K562 (cell line): ENCODE data around the gene ANXA3. TPM values are rescaled to one million over a fixed set of nuclear protein-coding genes. Genes with fewer than 3 reads are reported as not detected.

Source experiments
- BRCA1 ChIP-seq, 2 experiments: fragments of 450-650 bp in 1 of 2; sonication (generic) in 1 of 2; formaldehyde crosslinking in 1 of 2; IDR thresholded peaks; 2 replicates each; pipeline versions ENCODE4 v1.5.0 to v1.6.1; 2017 to 2020; ENCODE audit warnings: mild to moderate bottlenecking in 1 of 2, missing genetic modification reagents in 1 of 2
- CBX3 ChIP-seq, 2 experiments: IDR thresholded peaks; 1 replicate in 1 of 2; 2 replicates in 1 of 2; pipeline ENCODE4 v1.6.1; 2012; ENCODE audit warnings: inconsistent platforms in 2 of 2, low read length in 2 of 2, borderline replicate concordance in 1 of 2, control low read depth in 1 of 2
- CHAMP1 ChIP-seq: fragments of 450-650 bp; IDR thresholded peaks from 2 replicates; pipeline ENCODE4 v1.6.1; 2016; ENCODE audit warnings: mild to moderate bottlenecking
- CHD4 ChIP-seq: fragments of 200-600 bp; sonication (generic); IDR thresholded peaks from 3 replicates; pipeline ENCODE4 v1.6.1; 2012; ENCODE audit warnings: low read depth, mild to moderate bottlenecking, mixed read lengths, low read length, inconsistent platforms; ENCODE audit not compliant: insufficient read depth, insufficient replicate concordance, poor library complexity, severe bottlenecking
- GABPB2 ChIP-seq: fragments of 250-450 bp; sonication (Bioruptor Pico); conservative IDR thresholded peaks from 2 replicates; pipeline ENCODE4 v1.5.1; 2021; ENCODE audit warnings: mild to moderate bottlenecking
- HOXB6 ChIP-seq: fragments of 250-450 bp; sonication (Bioruptor Pico); IDR thresholded peaks from 2 replicates; pipeline ENCODE4 v1.5.1; 2022; ENCODE audit warnings: mild to moderate bottlenecking, borderline replicate concordance
- KLF6 ChIP-seq: fragments of 250-450 bp; sonication (Bioruptor Pico); IDR thresholded peaks from 2 replicates; pipeline ENCODE4 v1.4.0; 2020; ENCODE audit warnings: mild to moderate bottlenecking, moderate library complexity, borderline replicate concordance
- PHB2 ChIP-seq: fragments of 450-650 bp; IDR thresholded peaks from 2 replicates; pipeline ENCODE4 v1.6.1; 2017; ENCODE audit warnings: low read depth
- TRIM28 ChIP-seq: fragments of 450-650 bp; IDR thresholded peaks from 2 replicates; pipeline ENCODE4 v1.6.1; 2017
- ZBTB49 ChIP-seq: sonication (generic); formaldehyde crosslinking; IDR thresholded peaks from 2 replicates; pipeline ENCODE4 v1.8.0; 2022; ENCODE audit warnings: missing genetic modification reagents, mild to moderate bottlenecking, borderline replicate concordance
- ZNF316 ChIP-seq: fragments of 450-650 bp; IDR thresholded peaks from 2 replicates; pipeline ENCODE4 v1.6.1; 2016
- ZNF76 ChIP-seq: fragments of 250-450 bp; sonication (Bioruptor Pico); IDR thresholded peaks from 2 replicates; pipeline ENCODE4 v1.4.0; 2020; ENCODE audit warnings: mild to moderate bottlenecking, moderate library complexity, borderline replicate concordance
- polyA plus RNA-seq, 8 experiments: library from polyadenylated mRNA; depleted of rRNA in 4 of 8; stranded (reverse) in 5 of 8; unstranded in 3 of 8; fragments of >200 nt; fragmentation: Nextera tagmentation in 2 of 8; fragmentation: Illumina TruSeq in 1 of 8; extraction: Ambion mirVana in 2 of 8; extraction: Trizol in 1 of 8; gene quantifications; 2 replicates each; pipeline versions ENCODE4 v1.2.1 to v1.2.3, GENCODE V29; 2011 to 2014; ENCODE audit warnings: inconsistent platforms in 1 of 8, missing spikeins in 1 of 8
- total RNA-seq, 7 experiments: library from RNA; depleted of rRNA in 6 of 7; stranded (reverse); fragments of >200 nt in 6 of 7; fragmentation: Illumina TruSeq in 2 of 7; extraction: Trizol in 2 of 7; gene quantifications; 2 replicates each; pipeline versions ENCODE4 v1.2.1 to v1.2.3, GENCODE V29; 2011 to 2021; ENCODE audit warnings: low replicate concordance in 1 of 7
- TF ChIP-seq, protein P1 (sequence below): fragments of 250-450 bp; sonication (Bioruptor Pico); IDR thresholded peaks from 2 replicates; pipeline ENCODE4 v1.5.0; 2022; ENCODE audit warnings: mild to moderate bottlenecking
- TF ChIP-seq, protein P2 (sequence below), 2 experiments: IDR thresholded peaks; 2 replicates each; pipeline ENCODE4 v1.6.1; 2012; ENCODE audit warnings: improper control_type of control experiment in 2 of 2, low read depth in 2 of 2, low read length in 2 of 2, borderline replicate concordance in 1 of 2

The ANXA3 gene
- total and polyA plus RNA-seq, 9 of the 15 experiments (the other 6 are each of a cell fraction or from before 2014, with no cell fraction given) = 6.3 to 15.5 (median 9.8) TPM

GRCh38 chr4:78616046-78616498 is 64.5 kb downstream of the ANXA3 start (continued):
- TF ChIP-seq CHAMP1 (0 out of 2 replicates have a peak, but pooled peaks have one; percentile 48), CHD4 (no peak), ZNF76 (CRISPR knock-in tag) (0 out of 2 replicates have a peak, but pooled peaks have one; percentile 82), ZNF316 (peak; percentile 51), KLF6 (CRISPR knock-in tag) (peak; percentile 60; the same call in 1 of the 2 replicates), PHB2 (no peak), BRCA1 (IDR thresholded peaks at IDR 0.05) (no peak), BRCA1 (CRISPR knock-in tag; IDR thresholded peaks at IDR 0.05) (no peak), ZBTB49 (CRISPR knock-in tag) (no peak), GABPB2 (CRISPR knock-in tag) (no peak), TRIM28 (no peak), CBX3 (IDR thresholded peaks at IDR 0.05; ENCODE audit: borderline replicate concordance in 1 of 2, low read length in 2 of 2) (peak in 1 of 2 experiments; percentile 23; a peak in 1 of 3 replicates), HOXB6 (CRISPR knock-in tag) (no peak)
- TF ChIP-seq, protein P1, sequence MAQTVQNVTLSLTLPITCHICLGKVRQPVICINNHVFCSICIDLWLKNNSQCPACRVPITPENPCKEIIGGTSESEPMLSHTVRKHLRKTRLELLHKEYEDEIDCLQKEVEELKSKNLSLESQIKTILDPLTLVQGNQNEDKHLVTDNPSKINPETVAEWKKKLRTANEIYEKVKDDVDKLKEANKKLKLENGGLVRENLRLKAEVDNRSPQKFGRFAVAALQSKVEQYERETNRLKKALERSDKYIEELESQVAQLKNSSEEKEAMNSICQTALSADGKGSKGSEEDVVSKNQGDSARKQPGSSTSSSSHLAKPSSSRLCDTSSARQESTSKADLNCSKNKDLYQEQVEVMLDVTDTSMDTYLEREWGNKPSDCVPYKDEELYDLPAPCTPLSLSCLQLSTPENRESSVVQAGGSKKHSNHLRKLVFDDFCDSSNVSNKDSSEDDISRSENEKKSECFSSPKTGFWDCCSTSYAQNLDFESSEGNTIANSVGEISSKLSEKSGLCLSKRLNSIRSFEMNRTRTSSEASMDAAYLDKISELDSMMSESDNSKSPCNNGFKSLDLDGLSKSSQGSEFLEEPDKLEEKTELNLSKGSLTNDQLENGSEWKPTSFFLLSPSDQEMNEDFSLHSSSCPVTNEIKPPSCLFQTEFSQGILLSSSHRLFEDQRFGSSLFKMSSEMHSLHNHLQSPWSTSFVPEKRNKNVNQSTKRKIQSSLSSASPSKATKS (CRISPR knock-in tag) = no peak
- TF ChIP-seq, protein P2, sequence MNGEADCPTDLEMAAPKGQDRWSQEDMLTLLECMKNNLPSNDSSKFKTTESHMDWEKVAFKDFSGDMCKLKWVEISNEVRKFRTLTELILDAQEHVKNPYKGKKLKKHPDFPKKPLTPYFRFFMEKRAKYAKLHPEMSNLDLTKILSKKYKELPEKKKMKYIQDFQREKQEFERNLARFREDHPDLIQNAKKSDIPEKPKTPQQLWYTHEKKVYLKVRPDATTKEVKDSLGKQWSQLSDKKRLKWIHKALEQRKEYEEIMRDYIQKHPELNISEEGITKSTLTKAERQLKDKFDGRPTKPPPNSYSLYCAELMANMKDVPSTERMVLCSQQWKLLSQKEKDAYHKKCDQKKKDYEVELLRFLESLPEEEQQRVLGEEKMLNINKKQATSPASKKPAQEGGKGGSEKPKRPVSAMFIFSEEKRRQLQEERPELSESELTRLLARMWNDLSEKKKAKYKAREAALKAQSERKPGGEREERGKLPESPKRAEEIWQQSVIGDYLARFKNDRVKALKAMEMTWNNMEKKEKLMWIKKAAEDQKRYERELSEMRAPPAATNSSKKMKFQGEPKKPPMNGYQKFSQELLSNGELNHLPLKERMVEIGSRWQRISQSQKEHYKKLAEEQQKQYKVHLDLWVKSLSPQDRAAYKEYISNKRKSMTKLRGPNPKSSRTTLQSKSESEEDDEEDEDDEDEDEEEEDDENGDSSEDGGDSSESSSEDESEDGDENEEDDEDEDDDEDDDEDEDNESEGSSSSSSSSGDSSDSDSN (IDR thresholded peaks at IDR 0.05; ENCODE audit: borderline replicate concordance in 1 of 2, low read depth in 2 of 2, low read length in 2 of 2) = no peak
